GM04504 (cell line): ENCODE data around the gene UQCC5.

Source experiments
- DNase-seq: peaks from one replicate; pipeline ENCODE4 v3.0.0-alpha.2; 2012; ENCODE audit warnings: low read depth

UQCC5 gene

DNA sequence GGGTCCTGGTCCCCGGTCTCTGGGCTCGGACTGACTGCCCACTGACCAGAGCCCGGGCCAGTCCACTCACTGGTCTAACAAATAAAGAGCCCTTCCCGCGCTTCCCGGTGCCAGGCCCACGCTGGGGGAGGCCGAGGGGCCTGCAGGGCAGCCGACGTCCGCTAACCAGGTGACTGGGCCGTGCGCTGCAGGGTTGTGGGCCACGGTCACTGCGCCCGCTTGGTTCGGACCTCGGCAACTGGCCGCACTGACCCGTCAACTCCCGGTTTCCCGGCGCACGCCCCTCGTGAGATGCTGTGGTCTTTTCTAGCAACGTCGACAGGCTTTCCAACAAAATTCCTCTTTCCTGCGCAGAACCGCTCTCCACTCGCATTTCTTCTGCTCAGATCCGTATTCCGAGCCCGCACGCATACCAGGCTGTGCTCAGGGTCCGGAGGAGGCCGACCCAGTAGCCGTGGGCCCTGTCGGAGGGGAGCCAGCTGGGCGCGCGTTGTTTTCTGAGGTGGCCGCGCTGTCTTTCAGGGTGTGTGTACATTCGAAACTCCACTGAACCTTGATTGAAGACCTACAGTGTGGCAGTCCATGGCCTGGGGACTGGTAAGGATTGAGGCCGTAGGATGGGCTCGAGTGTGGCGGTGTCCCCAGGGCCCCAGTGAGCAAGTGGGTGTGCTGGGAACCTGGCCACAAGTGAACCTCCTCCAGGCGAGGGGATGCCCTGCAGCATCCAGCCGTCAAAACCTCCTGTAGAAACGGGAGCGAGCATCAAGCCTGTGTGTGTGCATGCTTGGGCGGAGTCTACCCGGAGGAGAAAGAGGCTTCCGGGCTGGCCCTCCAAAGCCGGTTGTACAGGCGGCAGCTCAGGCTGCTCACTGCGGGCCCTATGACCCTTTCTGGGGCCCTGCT is 1.9 kb upstream of the UQCC5 start:
- no peak for DNase-seq

DNA sequence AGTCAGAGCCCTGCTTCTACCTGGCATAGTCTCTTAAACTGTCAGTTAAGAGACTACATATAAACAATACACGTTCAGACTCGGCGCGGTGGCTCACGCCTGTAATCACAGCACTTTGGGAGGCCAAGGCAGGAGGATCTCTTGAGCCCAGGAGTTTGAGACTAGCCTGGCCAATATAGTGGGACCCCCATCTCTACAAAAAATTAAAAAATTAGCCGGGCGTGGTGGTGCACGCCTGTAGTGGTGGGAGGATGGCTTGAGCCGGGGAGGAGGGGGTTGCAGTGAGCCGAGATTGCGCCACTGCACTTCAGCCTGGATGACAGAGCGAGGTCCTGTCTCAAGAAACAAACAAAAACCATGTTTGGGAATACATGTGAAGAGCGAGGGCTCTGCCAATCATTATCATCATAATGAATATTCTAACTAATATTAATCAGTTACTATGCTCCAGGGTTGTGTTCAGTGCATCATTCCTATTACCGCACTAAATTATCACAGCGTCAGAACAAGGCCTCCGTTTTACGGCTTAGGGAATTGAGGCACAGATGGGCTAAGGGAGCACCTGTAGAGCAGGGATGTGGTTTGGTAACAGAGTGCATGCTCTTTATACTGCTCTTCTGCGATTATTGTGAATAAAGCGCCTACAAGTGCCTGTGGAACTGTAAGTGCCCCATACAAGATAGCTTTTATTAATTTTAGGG is 844 bp upstream of the UQCC5 start:
- DNase-seq = no peak

DNA sequence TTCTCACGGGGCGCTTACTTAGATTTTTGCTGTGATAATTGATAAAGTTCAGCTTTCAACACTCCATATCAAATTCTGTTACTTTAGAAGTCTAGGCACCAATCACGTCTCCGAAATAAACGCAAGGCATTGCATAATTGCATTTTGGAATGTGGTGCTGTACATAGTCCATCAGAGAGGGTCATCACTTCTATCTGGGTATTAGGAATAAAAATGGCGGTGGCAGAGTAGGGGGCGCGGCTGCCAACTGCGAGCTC is 365 bp upstream of the UQCC5 start:
- no peak for DNase-seq

DNA sequence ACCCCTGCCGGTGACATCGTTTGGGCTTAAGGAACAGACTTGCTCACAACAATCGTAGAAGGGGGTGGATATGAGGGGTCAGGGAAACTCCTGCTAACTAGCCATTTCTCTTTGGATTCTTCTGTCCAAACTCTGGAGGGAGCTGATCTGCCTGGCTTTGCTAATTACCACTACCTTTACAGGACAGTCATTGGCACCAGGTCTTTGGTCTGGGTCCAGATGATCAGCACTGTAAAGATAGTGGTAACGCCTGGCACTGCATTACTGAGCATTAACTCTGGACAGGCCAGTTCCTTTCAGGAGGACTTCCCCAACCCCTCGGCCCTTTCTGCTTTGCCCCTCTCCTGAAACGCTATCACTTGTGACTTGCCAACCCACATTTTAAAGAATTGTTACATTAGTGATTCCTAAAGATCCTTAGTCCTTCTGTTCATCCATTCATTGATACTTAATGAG is 788 bp downstream of the UQCC5 start:
- DNase-seq = no peak

DNA sequence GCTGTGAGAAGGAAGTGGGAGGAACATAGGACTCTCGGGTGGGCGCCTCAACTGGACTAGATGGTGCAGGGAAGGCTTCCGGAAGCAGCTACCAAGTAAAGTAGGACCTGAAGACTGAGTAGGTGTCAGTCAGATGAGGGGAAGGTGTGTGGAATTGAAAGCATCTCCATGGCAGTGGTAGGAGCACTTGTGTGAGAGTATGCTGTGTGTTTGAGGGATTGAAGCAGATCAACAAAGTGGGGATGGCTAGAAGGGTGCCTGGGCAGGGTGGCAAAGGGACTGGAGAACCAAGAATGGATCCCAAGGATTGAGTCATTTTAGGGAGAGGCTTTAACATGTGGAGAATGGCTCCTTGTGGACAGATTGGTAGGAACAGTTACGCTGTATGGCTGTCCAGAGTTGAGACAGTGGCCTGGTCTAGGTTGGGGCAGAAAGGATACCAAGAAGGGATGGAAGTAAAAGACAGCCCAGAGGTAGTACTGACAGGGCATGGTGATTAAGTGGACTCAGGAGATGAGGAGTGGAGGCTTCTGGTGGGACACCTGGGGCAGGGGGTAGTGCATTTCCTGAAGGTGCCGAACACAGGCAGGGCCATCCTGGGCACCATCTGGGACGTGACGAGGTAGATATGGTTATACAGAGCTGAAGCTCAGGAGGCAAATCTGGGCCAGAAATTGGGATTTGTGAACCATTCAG is 1.5 kb downstream of the UQCC5 start:
- no peak for DNase-seq

DNA sequence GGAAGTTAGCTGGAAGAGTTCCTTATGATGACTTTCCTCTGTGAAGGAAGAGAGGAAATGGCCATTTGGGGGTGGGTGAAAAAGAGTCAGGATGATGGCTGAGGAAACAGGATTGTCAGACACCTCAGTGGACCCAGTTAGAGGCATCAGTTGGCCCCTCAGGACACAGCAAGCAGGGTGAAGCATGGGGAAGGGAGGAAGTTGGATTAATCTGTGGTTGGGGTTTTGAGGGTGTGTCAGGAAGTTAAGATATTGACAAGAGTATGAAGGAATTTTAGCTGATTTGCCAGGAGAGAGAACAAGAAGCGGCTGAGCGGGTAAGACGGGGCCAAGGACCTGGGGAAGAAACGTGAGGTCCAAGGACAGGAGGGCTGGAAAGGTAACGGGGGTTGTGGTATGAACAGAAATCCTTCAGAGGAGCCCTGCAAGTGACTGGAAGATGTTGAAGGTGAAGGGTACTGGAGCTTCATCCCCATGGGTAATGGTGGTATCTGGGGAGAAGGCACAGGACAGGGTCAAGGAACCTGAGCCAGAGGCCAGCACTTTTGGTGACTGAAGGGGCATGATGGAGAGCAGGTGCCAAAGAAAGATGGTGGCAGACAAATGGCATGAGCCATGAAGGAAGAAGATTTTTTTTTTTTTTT is 2.7 kb downstream of the UQCC5 start:
- no peak for DNase-seq

DNA sequence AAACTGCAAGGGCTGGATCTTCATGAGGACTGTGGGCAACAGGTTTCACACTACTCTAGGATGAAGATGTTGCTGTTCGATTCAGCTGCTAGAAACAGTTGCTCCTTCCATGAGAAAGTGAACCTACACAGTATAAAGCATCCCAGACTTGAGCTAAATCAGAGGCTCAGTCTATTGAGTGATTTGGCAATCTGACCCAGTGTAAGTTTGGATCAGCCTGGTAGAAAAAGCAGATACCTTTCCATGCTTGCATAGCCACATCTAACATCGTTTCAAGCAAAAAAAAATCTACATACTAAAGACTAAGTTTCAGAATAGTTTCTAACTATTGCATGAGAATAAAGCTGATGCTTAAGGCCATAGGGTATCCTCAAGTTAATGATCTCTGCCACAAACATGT is 4.6 kb downstream of the UQCC5 start:
- DNase-seq = no peak

DNA sequence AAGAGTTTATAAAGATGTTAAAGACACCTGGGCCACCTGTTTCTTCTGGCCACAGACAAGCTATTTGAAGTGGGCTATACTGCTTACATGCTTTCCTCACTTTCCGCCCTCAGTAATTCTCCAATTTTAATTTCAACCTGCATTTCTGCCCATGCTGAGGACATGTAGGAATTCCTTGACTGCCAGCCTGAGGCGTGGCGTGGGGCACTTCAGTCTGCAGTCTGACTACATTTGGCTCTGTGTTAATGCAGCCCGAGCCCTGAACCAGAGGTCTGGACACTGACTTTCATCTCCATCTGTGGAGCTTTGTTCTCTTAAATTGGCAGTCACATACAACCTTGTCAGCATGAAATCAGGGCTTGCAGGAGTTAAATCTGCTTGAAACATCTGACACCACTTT is 8.5 kb downstream of the UQCC5 start:
- no peak for DNase-seq

DNA sequence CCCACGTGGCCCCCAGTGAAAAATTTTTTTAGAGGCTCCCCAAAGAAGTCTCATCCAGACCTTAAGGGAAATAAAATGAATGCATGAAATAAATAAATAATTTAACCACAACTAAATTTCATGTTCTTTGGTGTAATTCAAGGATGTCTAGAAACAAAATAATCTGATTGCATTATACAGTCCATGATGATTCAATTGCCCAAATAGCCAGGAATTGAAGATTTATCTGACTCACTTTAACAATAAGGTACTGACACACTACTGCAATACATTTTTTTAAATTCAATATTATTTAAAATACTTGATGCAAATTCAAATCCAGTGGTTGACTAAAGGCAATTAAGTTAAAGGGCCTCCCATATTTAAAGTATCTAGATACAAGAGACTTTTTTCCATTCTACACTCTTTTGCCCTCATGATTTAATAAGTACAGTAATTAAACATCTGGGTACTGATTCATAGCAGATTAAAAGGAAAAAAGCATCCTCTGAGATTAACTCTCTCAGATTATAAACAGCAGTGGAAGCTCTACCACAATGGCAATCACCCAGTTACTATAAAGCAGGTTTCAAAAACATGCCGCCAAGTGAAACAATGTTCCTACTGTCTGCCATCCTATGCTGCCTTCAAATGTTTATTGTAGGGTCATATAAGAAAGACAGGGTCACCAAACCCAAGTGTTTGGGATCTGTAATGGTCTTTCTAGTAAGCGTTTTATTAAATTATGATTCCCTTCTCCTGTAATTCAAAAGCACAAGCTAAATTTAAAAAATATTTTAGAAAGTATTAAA is 9.9 kb downstream of the UQCC5 start:
- no peak for DNase-seq

DNA sequence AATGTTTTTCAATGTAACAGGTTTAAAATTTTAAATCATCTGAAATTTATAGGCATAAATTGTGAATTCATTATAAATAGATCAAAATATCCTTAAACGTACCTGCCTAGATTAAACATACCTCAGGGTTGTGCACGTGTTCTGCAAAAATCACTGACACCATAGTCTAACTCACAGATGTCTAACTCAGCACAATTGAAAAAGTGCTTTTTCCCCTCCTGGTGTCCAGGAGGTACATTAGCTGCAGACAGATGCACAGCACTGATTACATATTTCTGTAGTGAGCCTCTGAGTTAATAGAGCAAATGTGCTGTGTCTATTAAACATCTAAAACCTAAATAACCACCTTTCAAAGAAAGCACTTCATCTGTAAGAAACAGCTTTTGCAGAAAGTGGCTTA is 10.7 kb downstream of the UQCC5 start:
- no peak for DNase-seq

DNA sequence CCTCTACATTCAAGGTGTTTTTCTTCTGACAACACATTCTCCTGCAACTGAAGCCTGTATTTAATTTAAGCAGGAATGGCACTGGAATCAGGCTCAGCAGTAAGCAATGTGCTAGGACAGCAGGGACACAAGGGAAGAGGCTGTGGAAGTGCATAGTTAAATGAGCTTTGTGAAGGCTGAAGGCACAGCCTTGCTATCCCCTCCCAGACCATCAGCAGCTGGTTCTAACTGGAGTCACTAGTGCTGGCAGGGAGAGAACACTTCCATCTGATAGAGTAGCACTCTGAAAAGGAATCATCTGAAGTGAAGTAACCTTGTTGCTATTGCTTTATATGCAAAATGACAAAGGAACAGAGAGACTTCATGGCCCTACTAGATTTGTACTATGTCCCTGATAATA is 14.7 kb downstream of the UQCC5 start:
- no peak for DNase-seq

DNA sequence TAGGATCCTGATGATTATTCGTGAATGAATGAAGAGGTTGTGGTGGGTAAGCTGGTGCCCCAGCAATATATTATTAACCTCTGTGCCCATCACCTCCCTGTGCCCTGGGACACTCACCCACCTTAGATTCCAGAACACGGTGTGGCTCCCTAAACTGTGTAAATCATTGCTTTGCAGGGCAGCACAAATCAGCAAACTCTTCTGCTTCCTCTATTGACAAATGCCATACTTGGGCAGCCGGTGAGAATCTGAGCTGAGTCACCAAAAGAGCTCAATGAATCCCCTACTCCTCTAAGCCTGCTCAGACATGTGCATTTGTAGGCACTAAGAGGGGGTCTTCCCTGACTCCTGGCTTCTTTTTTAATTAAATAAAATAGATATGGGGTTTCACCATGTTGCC is 15.7 kb downstream of the UQCC5 start:
- no peak for DNase-seq

DNA sequence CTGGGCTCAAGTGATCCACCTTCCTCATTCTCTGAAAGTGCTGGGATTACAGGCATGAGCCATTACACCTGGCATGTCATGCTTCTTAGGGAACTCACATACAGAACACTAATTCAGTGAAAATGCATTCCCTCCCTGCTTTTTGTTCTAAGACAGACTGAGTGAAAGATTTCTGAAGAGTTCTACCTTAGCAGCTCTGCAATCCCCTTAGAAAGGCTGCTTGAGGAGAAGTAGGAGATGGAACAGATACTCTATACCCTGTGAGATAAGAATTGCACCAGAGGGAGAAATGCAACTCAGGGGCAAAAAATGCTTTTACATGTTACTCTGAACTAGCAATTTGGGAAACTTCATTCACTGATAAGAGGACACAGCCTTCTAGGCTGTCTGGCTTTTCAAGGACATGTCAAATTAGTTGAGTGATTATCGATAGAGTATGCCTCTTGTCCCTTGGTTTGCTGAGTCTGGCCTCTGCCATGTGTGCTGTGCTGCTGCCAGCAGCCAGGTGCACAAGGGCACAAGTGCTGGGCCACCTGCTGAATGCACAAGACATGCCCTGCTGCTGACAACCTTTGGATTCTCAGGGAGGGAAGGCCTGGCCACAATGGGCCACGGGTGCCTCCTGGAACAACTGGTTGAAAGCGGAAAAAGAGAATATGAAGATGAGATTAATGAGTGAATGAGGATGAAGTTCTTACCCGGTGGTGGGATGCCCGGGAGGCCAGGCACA is 17.8 kb downstream of the UQCC5 start:
- no peak for DNase-seq

DNA sequence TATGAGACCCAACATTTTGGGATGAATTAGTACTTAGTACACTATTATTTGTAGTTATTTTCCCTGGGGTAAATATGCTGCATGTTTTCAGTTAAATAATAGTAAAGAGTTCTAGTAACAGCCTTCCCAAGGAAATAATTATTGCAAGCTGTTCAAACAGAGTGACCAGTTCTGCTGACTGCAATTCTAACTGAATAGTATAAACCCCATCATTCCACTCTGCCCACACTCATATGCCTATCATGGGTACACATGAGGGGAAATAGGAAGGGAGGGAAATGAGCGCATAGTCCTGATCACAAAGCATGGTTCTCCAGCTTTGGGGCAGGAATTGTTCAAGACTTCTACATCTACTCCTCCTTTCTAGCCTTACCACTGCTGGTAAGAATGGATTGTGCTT is 18.7 kb downstream of the UQCC5 start:
- DNase-seq = no peak

DNA sequence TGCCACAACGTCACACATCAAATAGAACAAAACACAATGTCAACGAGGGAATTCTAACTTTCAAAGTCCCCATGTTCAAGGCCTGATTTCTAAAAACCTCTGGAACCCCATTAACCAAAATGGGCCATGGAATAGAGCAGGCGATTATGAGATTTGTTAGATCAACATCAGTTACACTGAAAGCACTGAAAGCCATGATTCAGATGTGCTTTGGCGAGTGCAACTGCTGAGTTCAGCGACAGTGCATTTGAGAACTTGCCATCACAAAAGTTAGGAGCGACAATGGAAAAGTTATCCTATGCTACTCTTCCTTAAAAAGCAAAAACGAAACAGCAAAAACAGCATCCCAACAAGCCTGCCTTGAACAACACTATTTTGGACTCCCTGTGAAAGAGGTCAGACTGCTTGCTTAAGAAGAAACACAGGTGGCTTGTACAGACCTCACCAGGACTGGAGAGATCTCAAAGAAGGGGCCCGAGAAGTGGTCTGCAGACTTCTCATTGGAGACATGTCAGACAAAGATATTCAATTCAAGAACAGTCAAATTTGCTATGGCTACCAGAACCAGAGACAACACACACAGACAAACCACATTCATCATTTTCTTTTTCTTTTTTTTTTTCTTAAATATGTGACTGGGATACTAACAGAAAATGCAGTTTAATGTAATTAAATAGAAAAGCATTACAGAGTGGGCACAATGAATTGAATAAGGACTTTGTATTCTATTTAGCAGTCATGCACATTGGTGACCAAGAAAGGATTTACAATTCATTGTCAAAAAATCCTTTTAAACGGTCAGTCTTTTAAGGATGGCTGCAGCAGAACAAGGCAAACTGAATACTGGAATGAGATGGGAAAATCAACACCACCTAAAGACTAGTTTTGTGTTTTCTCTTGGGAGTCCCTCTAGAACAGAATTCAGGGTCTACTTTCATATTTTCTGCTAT is 20.9 kb downstream of the UQCC5 start:
- no peak for DNase-seq

DNA sequence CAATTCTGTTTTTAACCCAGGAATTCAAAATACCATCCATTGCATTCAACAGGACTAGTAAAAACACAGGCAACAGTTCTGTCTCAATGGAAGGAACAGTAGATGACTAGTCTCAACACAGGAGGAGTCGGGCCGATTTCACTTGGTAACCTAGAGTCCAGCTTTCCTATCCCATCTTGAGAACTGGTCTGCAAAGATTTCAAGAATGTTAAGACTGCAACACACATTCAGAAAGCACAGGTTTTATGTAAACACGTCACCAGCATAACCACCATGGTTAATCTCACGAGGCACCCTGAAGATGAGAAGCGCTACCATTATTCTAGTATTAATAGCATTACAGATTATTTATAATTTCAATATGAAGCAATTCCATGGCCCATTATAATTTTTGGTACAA is 22.0 kb downstream of the UQCC5 start:
- no peak for DNase-seq

DNA sequence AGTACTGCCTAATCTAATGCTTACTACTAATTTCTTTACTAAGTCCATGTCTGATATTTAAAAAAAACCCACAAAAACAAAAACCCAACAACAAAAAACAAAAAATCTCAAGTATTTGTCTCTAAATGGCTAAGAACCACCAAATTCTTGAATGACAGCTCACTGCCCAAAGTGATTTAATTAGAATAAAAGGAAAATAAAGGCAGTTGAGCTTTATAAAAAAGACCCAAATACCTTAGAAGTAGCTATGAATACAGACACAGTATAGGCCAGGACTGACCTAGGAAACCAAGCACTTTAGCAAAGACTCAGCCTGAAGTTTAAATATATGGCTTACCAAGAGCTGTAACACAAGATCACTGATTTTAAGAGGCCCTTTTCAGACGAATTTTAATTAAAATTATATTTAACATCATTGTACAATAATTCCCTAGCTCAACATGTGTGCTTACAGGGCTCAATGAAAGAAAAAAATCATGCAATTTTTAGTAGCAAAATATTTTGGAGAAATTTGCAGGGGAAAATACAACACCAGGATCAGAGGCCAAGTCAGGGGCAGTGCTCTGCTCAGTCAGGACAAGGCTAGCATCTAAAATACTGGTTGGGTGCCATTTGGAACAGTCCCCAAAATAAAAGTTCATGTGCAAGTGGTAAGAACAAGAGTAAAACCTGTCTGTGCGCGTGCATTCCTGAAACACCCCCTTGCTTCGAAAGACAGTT is 24.8 kb downstream of the UQCC5 start:
- DNase-seq = no peak

DNA sequence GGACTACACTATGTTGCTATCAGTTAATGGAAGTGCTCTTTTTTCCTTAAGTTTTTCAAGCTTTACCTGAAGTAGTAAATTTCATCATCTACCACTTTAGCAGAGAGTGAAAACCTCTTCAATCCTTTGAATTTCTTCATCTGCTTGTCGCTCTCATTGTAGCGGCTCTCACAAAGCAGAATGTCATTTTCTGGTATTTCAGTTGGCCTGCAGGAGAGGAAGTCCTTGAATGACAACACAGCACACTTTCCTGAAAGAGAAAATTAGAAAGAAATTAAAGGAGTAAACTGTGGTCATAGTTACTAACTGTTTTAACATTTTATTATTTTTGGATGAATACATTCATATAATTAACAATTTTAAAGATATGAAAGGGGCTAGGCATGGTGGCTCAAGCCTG is 27.6 kb downstream of the UQCC5 start:
- no peak for DNase-seq

DNA sequence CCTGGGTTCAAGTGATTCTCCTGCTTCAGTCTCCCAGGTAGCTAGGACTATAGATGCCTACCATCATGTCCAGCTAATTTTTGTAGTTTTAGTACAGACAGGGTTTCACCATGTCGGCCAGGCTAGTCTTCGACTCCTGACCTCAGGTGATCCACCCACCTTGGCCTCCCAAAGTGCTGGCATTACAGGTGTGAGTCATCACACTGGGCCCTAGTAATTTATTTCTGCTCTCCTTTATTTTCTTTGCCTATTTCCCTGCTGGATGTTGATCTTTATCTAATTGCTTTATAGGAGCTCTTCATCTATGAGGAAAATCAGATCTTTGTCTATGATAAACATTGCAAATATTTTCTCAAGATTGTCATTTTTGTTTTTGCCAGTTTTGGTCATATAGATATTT is 31.7 kb downstream of the UQCC5 start:
- DNase-seq = no peak
